NT2/D1 (cell line): ENCODE results near the gene BCL2L11.

ENCODE experiments used
- DNase-seq: peaks from one replicate; pipeline ENCODE4 v3.0.0-alpha.2; 2011; ENCODE audit warnings: low read depth, low spot score
- H3K27me3 ChIP-seq: 2 replicates; pipeline ENCODE4 v1.6.0; 2011; ENCODE audit warnings: mild to moderate bottlenecking; ENCODE audit not compliant: insufficient read length, insufficient read depth
- H3K36me3 ChIP-seq: 2 replicates; pipeline ENCODE4 v1.6.1; 2011; ENCODE audit warnings: mild to moderate bottlenecking, low read length, mixed read lengths; ENCODE audit not compliant: insufficient read depth, insufficient read length
- H3K4me1 ChIP-seq: 2 replicates; pipeline ENCODE4 v1.5.1; 2011; ENCODE audit not compliant: insufficient read depth, insufficient read length
- H3K4me3 ChIP-seq: 2 replicates; pipeline ENCODE4 v1.5.1; 2011; ENCODE audit warnings: low read depth; ENCODE audit not compliant: insufficient read length
- H3K9ac ChIP-seq: 2 replicates; pipeline ENCODE4 v1.6.0; 2011; ENCODE audit warnings: low read depth; ENCODE audit not compliant: insufficient read length
- H3K9me3 ChIP-seq: 2 replicates; pipeline ENCODE4 v1.5.1; 2011; ENCODE audit warnings: mild to moderate bottlenecking, low read length; ENCODE audit not compliant: insufficient read depth
- SUZ12 ChIP-seq: IDR thresholded peaks from 2 replicates; pipeline ENCODE4 v1.6.1; 2011; ENCODE audit not compliant: insufficient read length, insufficient read depth; ENCODE audit errors: extremely low read depth
- YY1 ChIP-seq: IDR thresholded peaks from 2 replicates; pipeline ENCODE4 v1.6.1; 2011; ENCODE audit not compliant: insufficient read length, insufficient read depth
- ZNF274 ChIP-seq: IDR thresholded peaks from 2 replicates; pipeline ENCODE4 v1.6.1; 2011; ENCODE audit warnings: mild to moderate bottlenecking, low read depth, low read length

The BCL2L11 gene

DNA sequence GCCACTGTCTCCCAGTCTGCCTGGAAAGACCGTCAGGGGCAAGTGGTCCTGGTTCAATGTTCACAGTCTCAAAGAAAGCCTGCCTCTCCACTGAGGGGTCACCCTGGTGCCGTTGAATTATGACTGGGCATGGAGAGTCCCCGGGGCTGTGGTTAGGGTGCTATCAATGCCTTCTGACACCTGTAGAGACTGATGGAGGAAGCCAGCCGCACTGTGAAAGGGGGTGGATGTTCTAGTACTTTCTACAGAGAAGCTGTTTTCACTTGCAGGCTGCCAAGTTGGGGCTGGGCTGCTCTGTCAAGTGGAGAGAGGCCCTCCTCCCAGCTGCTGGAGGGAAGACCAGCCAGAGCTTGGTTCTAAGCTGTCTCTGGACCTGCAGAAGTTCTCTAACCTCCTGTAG, 80.5 kb downstream of the BCL2L11 start:
- DNase-seq: no peak

DNA sequence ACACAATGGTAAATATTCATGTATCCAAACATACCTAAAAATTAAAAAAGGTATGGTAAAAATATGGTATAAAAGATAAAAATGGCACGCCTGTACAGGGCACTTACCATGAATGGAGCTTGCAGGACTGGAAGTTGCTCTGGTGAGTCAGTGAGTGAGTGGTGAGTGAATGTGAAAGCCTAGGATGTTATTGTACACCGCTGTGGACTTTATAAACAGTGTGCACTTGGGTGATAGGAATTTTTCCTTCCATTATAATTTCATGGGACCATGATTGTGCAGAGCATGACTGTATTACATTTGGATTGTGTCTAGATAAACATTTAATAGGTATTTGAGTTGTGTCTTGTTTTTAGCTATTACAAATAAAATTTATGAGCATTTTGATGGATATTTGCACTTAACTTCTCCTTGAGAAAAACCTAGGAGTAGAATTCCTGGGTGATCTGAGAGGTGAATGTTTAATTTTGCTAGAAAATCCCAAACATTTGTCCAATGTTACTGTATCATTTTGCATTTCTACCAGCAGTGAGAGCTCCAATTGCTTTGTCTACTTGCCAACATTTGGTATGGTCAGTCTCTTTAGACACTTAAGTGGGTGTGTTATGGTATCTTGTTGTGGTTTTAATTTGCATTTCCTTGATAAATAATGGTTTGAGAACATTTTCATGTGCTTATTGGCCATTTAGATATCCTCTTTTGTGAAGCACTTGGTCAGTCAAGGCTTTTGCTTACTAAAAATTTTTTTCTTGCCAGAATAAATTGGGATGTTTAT, 81.7 kb downstream of the BCL2L11 start:
- H3K9me3 ChIP-seq: no peaks in the 10 kb centered on the region
- H3K4me3 ChIP-seq: no peak overlapping the region
- no peak for DNase-seq
- H3K4me1 ChIP-seq: no peaks in the 10 kb centered on the region
- no peaks in the 10 kb centered on the region for H3K36me3 ChIP-seq
- no peak overlapping the region for H3K9ac ChIP-seq
- H3K27me3 ChIP-seq: no peaks in the 10 kb centered on the region
- TF ChIP-seq SUZ12 (no peak), YY1 (no peak), ZNF274 (no peak)

More for the DNA sequence above, 80.5 kb downstream of the BCL2L11 start:
- H3K36me3 ChIP-seq: no peaks in the 10 kb centered on the region
- H3K9ac ChIP-seq: no peak overlapping the region
- H3K9me3 ChIP-seq: no peaks in the 10 kb centered on the region
- no peak overlapping the region for H3K4me3 ChIP-seq
- TF ChIP-seq YY1: no peak
- TF ChIP-seq ZNF274: no peak
- TF ChIP-seq SUZ12: no peak
- H3K27me3 ChIP-seq: no peaks in the 10 kb centered on the region
- no peaks in the 10 kb centered on the region for H3K4me1 ChIP-seq

DNA sequence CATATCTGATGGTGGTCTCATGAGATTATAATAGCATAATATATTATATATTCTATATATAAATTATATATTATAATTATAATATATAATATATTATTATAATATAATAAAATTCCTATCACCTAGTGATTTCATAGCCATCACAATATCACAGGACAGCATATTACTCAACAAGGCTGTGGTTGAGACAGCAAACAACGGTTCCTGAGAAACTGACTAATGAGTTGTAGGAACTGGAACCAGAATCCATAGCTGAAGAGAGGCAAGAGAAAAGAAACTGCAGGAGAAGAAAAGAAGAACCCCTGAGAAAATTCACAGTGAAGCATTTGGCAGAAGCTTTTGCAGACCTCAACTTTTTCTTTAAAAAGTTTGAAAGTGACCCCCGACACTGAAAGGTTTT, 84.0 kb downstream of the BCL2L11 start:
- no peak for DNase-seq
- Histone ChIP-seq H3K36me3 (no peaks in the 10 kb centered on the region), H3K4me1 (no peaks in the 10 kb centered on the region), H3K9me3 (no peaks in the 10 kb centered on the region), H3K27me3 (no peaks in the 10 kb centered on the region), H3K4me3 (no peak overlapping the region), H3K9ac (no peak overlapping the region)
- TF ChIP-seq ZNF274 (no peak), SUZ12 (no peak), YY1 (no peak)

DNA sequence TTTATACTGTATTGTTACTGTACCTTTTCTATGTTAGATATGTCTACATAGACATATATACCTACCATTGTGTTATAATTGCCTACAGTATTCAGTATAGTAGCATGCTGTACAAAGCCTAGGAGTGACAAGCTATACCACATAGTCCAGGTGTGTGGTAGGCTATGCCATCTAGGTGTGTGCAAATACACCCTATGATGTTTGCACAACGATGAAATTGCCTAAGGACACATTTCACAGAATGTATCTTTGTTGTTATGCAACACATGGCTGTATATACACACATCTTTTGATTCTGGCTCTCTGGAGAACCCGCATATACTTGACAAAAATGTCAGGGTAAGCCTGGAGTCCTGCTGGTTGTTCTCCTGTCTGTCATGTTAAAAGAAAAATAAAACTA, 85.1 kb downstream of the BCL2L11 start:
- no peaks in the 10 kb centered on the region for H3K4me1 ChIP-seq
- no peak for DNase-seq
- no peaks in the 10 kb centered on the region for H3K27me3 ChIP-seq
- H3K36me3 ChIP-seq: no peaks in the 10 kb centered on the region
- no peak overlapping the region for H3K4me3 ChIP-seq
- no peak overlapping the region for H3K9ac ChIP-seq
- TF ChIP-seq SUZ12 (no peak), ZNF274 (no peak), YY1 (no peak)
- no peaks in the 10 kb centered on the region for H3K9me3 ChIP-seq

DNA sequence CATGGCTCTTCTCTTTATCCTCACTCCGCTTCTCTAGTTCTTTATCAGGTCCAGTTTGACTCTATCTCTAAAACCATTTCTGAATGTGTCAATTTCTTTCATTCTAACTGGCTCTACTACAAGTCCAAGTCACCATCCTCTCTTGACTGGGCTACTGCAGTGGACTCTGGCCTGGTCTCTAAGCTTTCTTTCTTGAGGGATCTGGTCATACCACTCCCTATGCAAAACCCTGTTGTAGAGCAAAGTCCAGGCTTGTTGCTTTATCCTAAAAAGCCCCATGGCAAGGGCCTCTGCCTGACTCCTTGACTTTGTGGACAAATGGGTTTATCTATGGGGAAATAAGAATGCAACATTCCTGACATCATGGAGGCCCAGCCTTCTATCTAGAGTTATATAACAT, 87.1 kb downstream of the BCL2L11 start:
- Histone ChIP-seq H3K27me3 (no peaks in the 10 kb centered on the region), H3K36me3 (no peaks in the 10 kb centered on the region), H3K4me3 (no peak overlapping the region), H3K9me3 (peaks cover 15% of the 10 kb centered on the region), H3K9ac (no peak overlapping the region), H3K4me1 (no peaks in the 10 kb centered on the region)
- TF ChIP-seq YY1 (no peak), ZNF274 (no peak), SUZ12 (no peak)
- no peak for DNase-seq

DNA sequence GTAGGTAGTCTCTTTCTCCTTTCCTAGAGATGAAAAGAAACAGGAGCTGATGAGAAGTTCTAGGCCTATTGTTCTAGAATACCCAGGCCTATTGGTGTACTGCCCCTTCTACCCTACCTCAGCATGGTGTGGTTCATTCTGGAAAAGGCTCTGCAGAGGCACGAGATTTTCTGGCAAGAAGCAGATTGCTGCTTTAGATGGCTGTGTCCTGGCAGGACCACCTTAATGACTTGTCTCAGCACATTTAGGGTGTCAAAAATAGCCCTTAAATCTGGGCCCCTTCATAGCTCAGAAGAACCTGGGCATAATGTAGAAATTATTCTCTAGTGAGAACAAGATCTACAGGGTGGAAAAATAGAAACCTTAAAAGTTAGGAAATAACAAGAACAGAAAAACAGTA, 87.9 kb downstream of the BCL2L11 start:
- Histone ChIP-seq H3K9ac (no peak overlapping the region), H3K4me3 (no peak overlapping the region), H3K36me3 (no peaks in the 10 kb centered on the region), H3K9me3 (peaks cover 23% of the 10 kb centered on the region), H3K27me3 (no peaks in the 10 kb centered on the region), H3K4me1 (no peaks in the 10 kb centered on the region)
- DNase-seq: no peak
- TF ChIP-seq SUZ12: no peak
- TF ChIP-seq YY1: no peak
- TF ChIP-seq ZNF274: no peak

DNA sequence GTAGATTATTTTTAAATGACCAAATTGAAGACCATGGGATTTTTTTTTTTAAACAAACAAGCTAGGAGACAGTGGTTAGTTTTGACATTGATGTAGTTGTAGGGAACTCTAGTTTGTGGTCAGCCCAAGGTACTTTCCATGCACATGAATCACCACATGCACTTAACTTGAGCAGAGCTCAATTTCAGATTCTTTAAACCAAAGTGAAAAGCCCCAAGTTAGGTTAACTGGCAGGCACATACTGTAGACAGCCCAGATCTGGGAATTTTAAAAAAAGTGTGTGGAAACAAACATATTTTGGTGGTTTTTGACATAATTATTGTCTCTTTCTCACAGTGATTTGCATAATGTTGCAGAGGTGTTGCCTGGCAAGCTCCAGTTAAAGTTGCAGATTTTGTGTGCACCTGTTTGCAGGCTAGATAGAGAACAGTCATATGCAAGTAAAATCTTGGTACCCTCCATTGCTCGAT, 88.4 kb downstream of the BCL2L11 start:
- Histone ChIP-seq H3K36me3 (no peaks in the 10 kb centered on the region), H3K4me3 (no peak overlapping the region), H3K4me1 (no peaks in the 10 kb centered on the region), H3K9ac (no peak overlapping the region), H3K9me3 (peaks cover 28% of the 10 kb centered on the region), H3K27me3 (no peaks in the 10 kb centered on the region)
- TF ChIP-seq ZNF274 (no peak), YY1 (no peak), SUZ12 (no peak)
- DNase-seq: no peak
